ENCODE measurements around the gene GNG7. TPM values are rescaled to one million over a fixed set of nuclear protein-coding genes. Genes with fewer than 3 reads are reported as not detected.
"Not testable (repeated sequence)": the region's sequence is repeated elsewhere in the genome, so short reads cannot be mapped to it uniquely, and the experiment has no call there.

Gene GNG7
- polyA plus RNA-seq, 3 donors: 1.1 to 1.6 (median 1.3) TPM

DNA sequence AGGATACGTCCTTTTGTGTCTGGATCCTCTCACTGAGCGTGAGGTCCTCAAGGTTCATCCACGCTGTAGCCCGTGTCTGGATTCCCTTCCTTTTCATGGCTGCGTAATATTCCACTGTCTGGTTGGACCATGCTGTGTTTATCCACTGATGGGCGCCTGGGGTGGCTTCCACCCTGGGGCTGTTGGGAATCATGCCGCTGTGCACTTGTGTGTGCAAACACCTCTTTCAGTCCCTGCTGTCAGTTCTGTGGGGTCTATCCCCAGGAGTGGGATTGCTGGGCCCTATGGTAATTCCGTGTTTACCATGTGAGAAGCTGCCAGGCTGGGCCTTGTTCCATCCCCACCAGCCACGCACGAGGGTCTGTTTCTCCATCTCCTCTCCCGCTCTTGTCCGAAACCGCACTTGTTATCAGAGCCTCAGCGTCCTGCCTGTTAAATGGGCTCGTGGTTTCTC is 128.0 kb downstream of the GNG7 start:
- Mint-ChIP-seq H3K4me1 (peaks cover 13% of the 10 kb centered on the region), H3K4me3 (no peak overlapping the region), H3K9me3 (peaks cover 7 to 21% (median 13%) of the 10 kb centered on the region in 7 donors), H3K27ac (no peak overlapping the region), H3K27me3 (ENCODE audit: low read depth in 3 of 3) (peaks cover 5 to 19% (median 9%) of the 10 kb centered on the region in 3 donors), H3K36me3 (peaks cover 0 to 6% of the 10 kb centered on the region in 2 donors)
- no peaks in the 10 kb centered on the region for H4K20me1 ChIP-seq (ENCODE audit: insufficient read depth, low read length)
- H3K79me2 ChIP-seq (ENCODE audit: insufficient read depth, low read length): no peaks in the 10 kb centered on the region
- peaks cover 10 to 11% of the 10 kb centered on the region in 2 donors for H3K4me1 ChIP-seq (ENCODE audit: control insufficient read depth in 1 of 2, insufficient read depth in 2 of 2, low read length in 2 of 2)
- peaks cover 4 to 13% of the 10 kb centered on the region in 2 donors for H3K9me3 ChIP-seq (replicated peaks in 1 of 2; ENCODE audit: control insufficient read depth in 1 of 2, insufficient read depth in 1 of 2, low read length in 2 of 2)
- intact Hi-C loops (cut with micrococcal nuclease): no loop called here
- 99% methylated on average over 13 of the region's 15 CpGs for WGBS (ENCODE audit: insufficient coverage)
- DNase-seq: no peak
- H2AFZ ChIP-seq (ENCODE audit: insufficient read depth, low read depth, low read length, poor library complexity, severe bottlenecking): no peak overlapping the region
- H3K4me2 ChIP-seq (replicated peaks; ENCODE audit: extremely low read depth, low read length, poor library complexity, severe bottlenecking): no peak overlapping the region
- no peak overlapping the region for H3K9ac ChIP-seq (ENCODE audit: insufficient read depth, low read length, poor library complexity, severe bottlenecking)
- no peak for TF ChIP-seq CTCF (IDR thresholded peaks at IDR 0.05)
- no peaks in the 10 kb centered on the region for H3K36me3 ChIP-seq (replicated peaks in 1 of 2; ENCODE audit: control insufficient read depth in 1 of 2, insufficient read depth in 2 of 2, low read length in 2 of 2)
- no peak overlapping the region for H3K27ac ChIP-seq (ENCODE audit: low read depth in 1 of 2, low read length in 2 of 2)
- peaks cover 0 to 9% of the 10 kb centered on the region in 2 donors for H3K27me3 ChIP-seq (ENCODE audit: control insufficient read depth in 2 of 2, insufficient read depth in 2 of 2, low read length in 2 of 2)
- no peak overlapping the region for H3K4me3 ChIP-seq (replicated peaks in 1 of 3; ENCODE audit: low read depth in 2 of 3, low read length in 3 of 3)

DNA sequence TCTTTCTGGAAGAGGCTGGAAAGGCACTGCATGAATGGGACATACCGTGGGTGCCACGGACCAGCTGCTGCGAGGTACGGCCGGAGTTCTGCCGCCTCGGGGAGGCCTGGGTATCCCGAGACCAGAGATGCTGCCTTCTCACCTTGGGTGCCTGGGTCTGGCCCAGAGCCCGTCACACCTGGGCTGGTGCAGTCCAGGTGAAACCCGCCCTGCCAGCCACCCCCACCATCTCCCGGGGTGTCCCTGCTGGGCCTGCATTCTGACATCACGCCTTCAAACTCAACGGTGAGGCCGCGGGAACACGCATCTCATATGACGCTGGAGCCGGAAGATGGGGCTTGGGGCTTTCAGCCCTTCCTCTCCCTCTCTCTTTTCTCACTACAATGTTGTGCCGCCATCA is 128.6 kb downstream of the GNG7 start:
- Histone ChIP-seq H3K4me3 (replicated peaks in 1 of 3; ENCODE audit: low read depth in 2 of 3, low read length in 3 of 3) (no peak overlapping the region), H3K27ac (ENCODE audit: low read depth in 1 of 2, low read length in 2 of 2) (no peak overlapping the region), H3K9ac (ENCODE audit: insufficient read depth, low read length, poor library complexity, severe bottlenecking) (no peak overlapping the region), H3K9me3 (replicated peaks in 1 of 2; ENCODE audit: control insufficient read depth in 1 of 2, insufficient read depth in 1 of 2, low read length in 2 of 2) (peaks cover 4 to 16% of the 10 kb centered on the region in 2 donors), H2AFZ (ENCODE audit: insufficient read depth, low read depth, low read length, poor library complexity, severe bottlenecking) (no peak overlapping the region), H3K4me2 (replicated peaks; ENCODE audit: extremely low read depth, low read length, poor library complexity, severe bottlenecking) (no peak overlapping the region), H4K20me1 (ENCODE audit: insufficient read depth, low read length) (no peaks in the 10 kb centered on the region), H3K4me1 (ENCODE audit: control insufficient read depth in 1 of 2, insufficient read depth in 2 of 2, low read length in 2 of 2) (peaks cover 4 to 5% of the 10 kb centered on the region in 2 donors), H3K27me3 (ENCODE audit: control insufficient read depth in 2 of 2, insufficient read depth in 2 of 2, low read length in 2 of 2) (peaks cover 0 to 7% of the 10 kb centered on the region in 2 donors), H3K36me3 (replicated peaks in 1 of 2; ENCODE audit: control insufficient read depth in 1 of 2, insufficient read depth in 2 of 2, low read length in 2 of 2) (no peaks in the 10 kb centered on the region), H3K79me2 (ENCODE audit: insufficient read depth, low read length) (no peaks in the 10 kb centered on the region)
- intact Hi-C loops (cut with micrococcal nuclease): no loop called here
- DNase-seq: no peak
- Mint-ChIP-seq H3K27ac (peak overlapping the region in 2 of 7 donors; percentile 15 to 75), H3K4me3 (no peak overlapping the region), H3K4me1 (peaks cover 11% of the 10 kb centered on the region), H3K27me3 (ENCODE audit: low read depth in 3 of 3) (peaks cover 5 to 13% (median 8%) of the 10 kb centered on the region in 3 donors), H3K36me3 (peaks cover 0 to 6% of the 10 kb centered on the region in 2 donors), H3K9me3 (peaks cover 7 to 23% (median 17%) of the 10 kb centered on the region in 7 donors)
- WGBS (ENCODE audit: insufficient coverage): 96% methylated on average over 19 of the region's 19 CpGs
- no peak for TF ChIP-seq CTCF (IDR thresholded peaks at IDR 0.05)

- peaks cover 7 to 10% of the 10 kb centered on the region in 2 donors for H3K4me1 ChIP-seq (ENCODE audit: control insufficient read depth in 1 of 2, insufficient read depth in 2 of 2, low read length in 2 of 2)
- intact Hi-C loops (cut with micrococcal nuclease); H3K27me3 Mint-ChIP-seq (ENCODE audit: low read depth in 3 of 3); H3K36me3 Mint-ChIP-seq; H3K4me2 ChIP-seq (replicated peaks; ENCODE audit: extremely low read depth, low read length, poor library complexity, severe bottlenecking); H3K27me3 ChIP-seq (ENCODE audit: control insufficient read depth in 2 of 2, insufficient read depth in 2 of 2, low read length in 2 of 2); H3K9ac ChIP-seq (ENCODE audit: insufficient read depth, low read length, poor library complexity, severe bottlenecking); H3K4me3 ChIP-seq (replicated peaks in 1 of 3; ENCODE audit: low read depth in 2 of 3, low read length in 3 of 3); DNase-seq; H3K36me3 ChIP-seq (replicated peaks in 1 of 2; ENCODE audit: control insufficient read depth in 1 of 2, insufficient read depth in 2 of 2, low read length in 2 of 2); H2AFZ ChIP-seq (ENCODE audit: insufficient read depth, low read depth, low read length, poor library complexity, severe bottlenecking); H3K79me2 ChIP-seq (ENCODE audit: insufficient read depth, low read length); H3K4me3 Mint-ChIP-seq; H4K20me1 ChIP-seq (ENCODE audit: insufficient read depth, low read length); H3K27ac ChIP-seq (ENCODE audit: low read depth in 1 of 2, low read length in 2 of 2): not testable (repeated sequence)
- Mint-ChIP-seq H3K4me1 (peaks cover 15% of the 10 kb centered on the region), H3K27ac (peak overlapping the region in 1 of 7 donors; percentile 46), H3K9me3 (peaks cover 7 to 26% (median 14%) of the 10 kb centered on the region in 7 donors)
- H3K9me3 ChIP-seq (replicated peaks in 1 of 2; ENCODE audit: control insufficient read depth in 1 of 2, insufficient read depth in 1 of 2, low read length in 2 of 2): peaks cover 4 to 16% of the 10 kb centered on the region in 2 donors
- 97% methylated on average over 11 of the region's 12 CpGs for WGBS (ENCODE audit: insufficient coverage)
Observed at GRCh38 chr19:2572152-2572551, 130.3 kb downstream of the GNG7 start.
